ENCODE data around the gene SLTM.

GRCh38 chr15:58842713-58843396 lies 90.6 kb downstream of the SLTM start:
- TF ChIP-seq, protein P1, sequence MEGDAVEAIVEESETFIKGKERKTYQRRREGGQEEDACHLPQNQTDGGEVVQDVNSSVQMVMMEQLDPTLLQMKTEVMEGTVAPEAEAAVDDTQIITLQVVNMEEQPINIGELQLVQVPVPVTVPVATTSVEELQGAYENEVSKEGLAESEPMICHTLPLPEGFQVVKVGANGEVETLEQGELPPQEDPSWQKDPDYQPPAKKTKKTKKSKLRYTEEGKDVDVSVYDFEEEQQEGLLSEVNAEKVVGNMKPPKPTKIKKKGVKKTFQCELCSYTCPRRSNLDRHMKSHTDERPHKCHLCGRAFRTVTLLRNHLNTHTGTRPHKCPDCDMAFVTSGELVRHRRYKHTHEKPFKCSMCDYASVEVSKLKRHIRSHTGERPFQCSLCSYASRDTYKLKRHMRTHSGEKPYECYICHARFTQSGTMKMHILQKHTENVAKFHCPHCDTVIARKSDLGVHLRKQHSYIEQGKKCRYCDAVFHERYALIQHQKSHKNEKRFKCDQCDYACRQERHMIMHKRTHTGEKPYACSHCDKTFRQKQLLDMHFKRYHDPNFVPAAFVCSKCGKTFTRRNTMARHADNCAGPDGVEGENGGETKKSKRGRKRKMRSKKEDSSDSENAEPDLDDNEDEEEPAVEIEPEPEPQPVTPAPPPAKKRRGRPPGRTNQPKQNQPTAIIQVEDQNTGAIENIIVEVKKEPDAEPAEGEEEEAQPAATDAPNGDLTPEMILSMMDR (IDR thresholded peaks at IDR 0.05): no peak
- TF ChIP-seq POLR2A (IDR thresholded peaks at IDR 0.05): no peak
